GM23338 (cell line): ENCODE measurements around the gene UBXN10. TPM values are rescaled to one million over a fixed set of nuclear protein-coding genes. Genes with fewer than 3 reads are reported as not detected.

Experiments
- ATAC-seq: fragments of 200-7000 bp; cut with Tn5 transposase; 3 replicates; pipeline ENCODE4 v1.9.1; 2020
- DNase-seq: peaks from one replicate; pipeline ENCODE4 v3.0.0-alpha.2; 2015; ENCODE audit warnings: low spot score
- H2AFZ ChIP-seq: fragments of 200-600 bp; sonication (generic); 2 replicates; pipeline ENCODE4 v1.8.0; 2016; ENCODE audit warnings: antibody characterized with exemption, mild to moderate bottlenecking, moderate library complexity
- H3F3A ChIP-seq: fragments of 200-600 bp; sonication (generic); replicated peaks from 2 replicates; pipeline ENCODE4 v1.8.0; 2017; ENCODE audit warnings: antibody characterized with exemption, mixed run types, low read depth
- H3K27ac ChIP-seq: fragments of 200-600 bp; sonication (generic); 2 replicates; pipeline ENCODE4 v1.6.1; 2016; ENCODE audit warnings: low read depth
- H3K27me3 ChIP-seq: fragments of 200-600 bp; sonication (generic); 2 replicates; pipeline ENCODE4 v1.8.0; 2016; ENCODE audit warnings: mild to moderate bottlenecking, mixed run types, moderate library complexity; ENCODE audit not compliant: insufficient read depth
- H3K36me3 ChIP-seq: fragments of 200-600 bp; sonication (generic); 2 replicates; pipeline ENCODE4 v1.8.0; 2016; ENCODE audit warnings: mild to moderate bottlenecking; ENCODE audit not compliant: insufficient read depth
- H3K4me1 ChIP-seq: fragments of 200-600 bp; sonication (generic); 2 replicates; pipeline ENCODE4 v1.8.0; 2016; ENCODE audit warnings: mild to moderate bottlenecking, moderate library complexity; ENCODE audit not compliant: insufficient read depth
- H3K4me2 ChIP-seq: fragments of 200-600 bp; sonication (generic); 2 replicates; pipeline ENCODE4 v1.7.1; 2017; ENCODE audit warnings: mixed run types
- H3K4me3 ChIP-seq: fragments of 200-600 bp; sonication (generic); 2 replicates; pipeline ENCODE4 v1.6.1; 2016; ENCODE audit warnings: mixed run types
- H3K79me2 ChIP-seq: fragments of 200-600 bp; sonication (generic); replicated peaks from 2 replicates; pipeline ENCODE4 v1.8.0; 2017; ENCODE audit warnings: mild to moderate bottlenecking; ENCODE audit not compliant: insufficient read depth
- H3K9me2 ChIP-seq: fragments of 200-600 bp; sonication (generic); 2 replicates; pipeline ENCODE4 v1.8.0; 2017; ENCODE audit not compliant: insufficient read depth
- H4K20me1 ChIP-seq: fragments of 200-600 bp; sonication (generic); replicated peaks from 2 replicates; pipeline ENCODE4 v1.8.0; 2017; ENCODE audit warnings: mild to moderate bottlenecking; ENCODE audit not compliant: insufficient read depth
- H3K27ac Mint-ChIP-seq: 2 replicates; pipeline ENCODE4 v1.8.0; 2020; ENCODE audit warnings: inconsistent platforms, mild to moderate bottlenecking, moderate library complexity, mixed read lengths
- H3K27me3 Mint-ChIP-seq: 3 replicates; pipeline ENCODE4 v1.8.0; 2022; ENCODE audit warnings: low read depth, mild to moderate bottlenecking, moderate library complexity, mixed read lengths, inconsistent platforms; ENCODE audit not compliant: insufficient read depth, poor library complexity
- H3K36me3 Mint-ChIP-seq: 3 replicates; pipeline ENCODE4 v1.8.0; 2021; ENCODE audit warnings: low read depth, mild to moderate bottlenecking, inconsistent platforms, moderate library complexity, mixed read lengths
- H3K4me1 Mint-ChIP-seq: 3 replicates; pipeline ENCODE4 v1.8.0; 2020; ENCODE audit warnings: mild to moderate bottlenecking, inconsistent platforms, mixed read lengths
- H3K4me3 Mint-ChIP-seq: 3 replicates; pipeline ENCODE4 v1.8.0; 2021; ENCODE audit warnings: moderate library complexity, mild to moderate bottlenecking, inconsistent platforms, mixed read lengths
- H3K9me3 Mint-ChIP-seq: 3 replicates; pipeline ENCODE4 v1.8.0; 2020; ENCODE audit warnings: moderate library complexity, mild to moderate bottlenecking, inconsistent platforms, mixed read lengths
- CREB1 ChIP-seq: fragments of 250-450 bp; sonication (Bioruptor Pico); IDR thresholded peaks from 2 replicates; pipeline ENCODE4 v1.5.0; 2020; ENCODE audit warnings: low read depth, mild to moderate bottlenecking, moderate library complexity
- EZH2 ChIP-seq: fragments of 200-600 bp; sonication (generic); IDR thresholded peaks from one replicate; pipeline ENCODE4 v1.8.0; 2017; ENCODE audit warnings: antibody characterized with exemption, mild to moderate bottlenecking, low read depth; ENCODE audit not compliant: unreplicated experiment
- EZH2phosphoT487 ChIP-seq: fragments of 200-600 bp; sonication (generic); IDR thresholded peaks from one replicate; pipeline ENCODE4 v1.8.1; 2018; ENCODE audit warnings: antibody characterized with exemption; ENCODE audit not compliant: unreplicated experiment
- JUNB ChIP-seq: IDR thresholded peaks from one replicate; pipeline ENCODE4 v1.6.1; 2016; ENCODE audit warnings: antibody characterized with exemption; ENCODE audit not compliant: unreplicated experiment
- NANOG ChIP-seq: IDR thresholded peaks from 2 replicates; pipeline ENCODE4 v1.6.1; 2016; ENCODE audit warnings: antibody characterized with exemption, borderline replicate concordance
- POLR2AphosphoS5 ChIP-seq: IDR thresholded peaks from 2 replicates; pipeline ENCODE4 v1.6.1; 2016; ENCODE audit warnings: antibody characterized with exemption, low read depth
- STAT1 ChIP-seq: IDR thresholded peaks from one replicate; pipeline ENCODE4 v1.6.1; 2016; ENCODE audit warnings: antibody characterized with exemption; ENCODE audit not compliant: unreplicated experiment
- ZNF114 ChIP-seq: fragments of 250-450 bp; sonication (Bioruptor Pico); IDR thresholded peaks from 2 replicates; pipeline ENCODE4 v1.5.0; 2020; ENCODE audit warnings: mild to moderate bottlenecking, moderate library complexity
- ZNF331 ChIP-seq: fragments of 250-450 bp; sonication (Bioruptor Pico); IDR thresholded peaks from 2 replicates; pipeline ENCODE4 v1.5.0; 2020; ENCODE audit warnings: low read depth, mild to moderate bottlenecking, moderate library complexity
- polyA plus RNA-seq: library from polyadenylated mRNA; unstranded; fragments of >200 nt; fragmentation: Nextera tagmentation; extraction: Ambion mirVana; gene quantifications from 2 replicates; pipeline ENCODE4 v1.2.1, GENCODE V29; 2016
- total RNA-seq: library from RNA; depleted of rRNA; stranded (reverse); fragments of >200 nt; shearing (Covaris generic); gene quantifications from 2 replicates; pipeline ENCODE4 v1.2.3, GENCODE V29; 2014
- TF ChIP-seq, protein P1 (sequence below): IDR thresholded peaks from one replicate; pipeline ENCODE4 v1.6.1; 2018; ENCODE audit warnings: antibody characterized with exemption; ENCODE audit not compliant: unreplicated experiment
- TF ChIP-seq, protein P2 (sequence below): IDR thresholded peaks from 2 replicates; pipeline ENCODE4 v1.6.1; 2016; ENCODE audit warnings: antibody characterized with exemption
- TF ChIP-seq, protein P3 (sequence below): fragments of 250-450 bp; sonication (Bioruptor Pico); IDR thresholded peaks from 2 replicates; pipeline ENCODE4 v1.5.0; 2020; ENCODE audit warnings: mild to moderate bottlenecking, moderate library complexity
- TF ChIP-seq, protein P4 (sequence below), 2 experiments: fragments of 200-600 bp in 1 of 2; sonication (generic) in 1 of 2; conservative IDR thresholded peaks; 2 replicates each; pipeline versions ENCODE4 v1.5.1 to v1.6.1; 2016 to 2017; ENCODE audit warnings: antibody characterized with exemption in 2 of 2, low read depth in 2 of 2, mild to moderate bottlenecking in 2 of 2, moderate library complexity in 1 of 2

UBXN10 gene
- total and polyA plus RNA-seq, 2 experiments from 2014 or later, result 0.27 to 0.69 TPM

DNA sequence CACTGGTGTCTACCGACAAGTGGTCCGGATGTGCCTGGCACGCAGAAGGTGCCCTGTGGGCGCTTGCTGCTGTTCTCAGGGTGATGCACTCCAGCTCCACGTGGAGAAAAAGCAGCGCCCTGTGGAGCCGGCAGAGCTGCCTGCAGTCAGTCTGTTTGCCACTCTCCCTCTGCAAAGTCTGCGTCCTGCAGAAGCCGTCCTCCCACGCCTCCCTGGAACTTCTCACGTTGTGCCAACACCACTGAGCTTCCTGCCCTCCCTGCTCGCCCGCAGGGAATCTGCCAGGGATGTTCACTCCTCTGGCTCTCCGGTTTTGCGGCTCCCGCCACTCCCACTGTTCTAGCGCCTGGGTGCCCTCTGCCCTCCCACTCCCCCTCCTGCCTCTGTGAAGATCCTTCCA, 19.8 kb upstream of the UBXN10 start:
- peaks cover 17% of the 10 kb centered on the region for H3K36me3 Mint-ChIP-seq
- no peak overlapping the region for H3K4me3 Mint-ChIP-seq
- H3K79me2 ChIP-seq, result no peaks in the 10 kb centered on the region
- H3K4me2 ChIP-seq, result no peak overlapping the region
- no peak for DNase-seq
- no peak for TF ChIP-seq JUNB
- TF ChIP-seq EZH2phosphoT487, result no peak
- TF ChIP-seq NANOG, result no peak
- TF ChIP-seq EZH2, result no peak
- TF ChIP-seq STAT1, result no peak
- no peak for TF ChIP-seq CREB1 (CRISPR knock-in tag)
- TF ChIP-seq POLR2AphosphoS5, result no peak
- TF ChIP-seq, protein P1, sequence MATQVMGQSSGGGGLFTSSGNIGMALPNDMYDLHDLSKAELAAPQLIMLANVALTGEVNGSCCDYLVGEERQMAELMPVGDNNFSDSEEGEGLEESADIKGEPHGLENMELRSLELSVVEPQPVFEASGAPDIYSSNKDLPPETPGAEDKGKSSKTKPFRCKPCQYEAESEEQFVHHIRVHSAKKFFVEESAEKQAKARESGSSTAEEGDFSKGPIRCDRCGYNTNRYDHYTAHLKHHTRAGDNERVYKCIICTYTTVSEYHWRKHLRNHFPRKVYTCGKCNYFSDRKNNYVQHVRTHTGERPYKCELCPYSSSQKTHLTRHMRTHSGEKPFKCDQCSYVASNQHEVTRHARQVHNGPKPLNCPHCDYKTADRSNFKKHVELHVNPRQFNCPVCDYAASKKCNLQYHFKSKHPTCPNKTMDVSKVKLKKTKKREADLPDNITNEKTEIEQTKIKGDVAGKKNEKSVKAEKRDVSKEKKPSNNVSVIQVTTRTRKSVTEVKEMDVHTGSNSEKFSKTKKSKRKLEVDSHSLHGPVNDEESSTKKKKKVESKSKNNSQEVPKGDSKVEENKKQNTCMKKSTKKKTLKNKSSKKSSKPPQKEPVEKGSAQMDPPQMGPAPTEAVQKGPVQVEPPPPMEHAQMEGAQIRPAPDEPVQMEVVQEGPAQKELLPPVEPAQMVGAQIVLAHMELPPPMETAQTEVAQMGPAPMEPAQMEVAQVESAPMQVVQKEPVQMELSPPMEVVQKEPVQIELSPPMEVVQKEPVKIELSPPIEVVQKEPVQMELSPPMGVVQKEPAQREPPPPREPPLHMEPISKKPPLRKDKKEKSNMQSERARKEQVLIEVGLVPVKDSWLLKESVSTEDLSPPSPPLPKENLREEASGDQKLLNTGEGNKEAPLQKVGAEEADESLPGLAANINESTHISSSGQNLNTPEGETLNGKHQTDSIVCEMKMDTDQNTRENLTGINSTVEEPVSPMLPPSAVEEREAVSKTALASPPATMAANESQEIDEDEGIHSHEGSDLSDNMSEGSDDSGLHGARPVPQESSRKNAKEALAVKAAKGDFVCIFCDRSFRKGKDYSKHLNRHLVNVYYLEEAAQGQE, result no peak
- TF ChIP-seq, protein P2, sequence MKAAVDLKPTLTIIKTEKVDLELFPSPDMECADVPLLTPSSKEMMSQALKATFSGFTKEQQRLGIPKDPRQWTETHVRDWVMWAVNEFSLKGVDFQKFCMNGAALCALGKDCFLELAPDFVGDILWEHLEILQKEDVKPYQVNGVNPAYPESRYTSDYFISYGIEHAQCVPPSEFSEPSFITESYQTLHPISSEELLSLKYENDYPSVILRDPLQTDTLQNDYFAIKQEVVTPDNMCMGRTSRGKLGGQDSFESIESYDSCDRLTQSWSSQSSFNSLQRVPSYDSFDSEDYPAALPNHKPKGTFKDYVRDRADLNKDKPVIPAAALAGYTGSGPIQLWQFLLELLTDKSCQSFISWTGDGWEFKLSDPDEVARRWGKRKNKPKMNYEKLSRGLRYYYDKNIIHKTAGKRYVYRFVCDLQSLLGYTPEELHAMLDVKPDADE, result no peak
- no peak for TF ChIP-seq ZNF114 (CRISPR knock-in tag)
- TF ChIP-seq, protein P3, sequence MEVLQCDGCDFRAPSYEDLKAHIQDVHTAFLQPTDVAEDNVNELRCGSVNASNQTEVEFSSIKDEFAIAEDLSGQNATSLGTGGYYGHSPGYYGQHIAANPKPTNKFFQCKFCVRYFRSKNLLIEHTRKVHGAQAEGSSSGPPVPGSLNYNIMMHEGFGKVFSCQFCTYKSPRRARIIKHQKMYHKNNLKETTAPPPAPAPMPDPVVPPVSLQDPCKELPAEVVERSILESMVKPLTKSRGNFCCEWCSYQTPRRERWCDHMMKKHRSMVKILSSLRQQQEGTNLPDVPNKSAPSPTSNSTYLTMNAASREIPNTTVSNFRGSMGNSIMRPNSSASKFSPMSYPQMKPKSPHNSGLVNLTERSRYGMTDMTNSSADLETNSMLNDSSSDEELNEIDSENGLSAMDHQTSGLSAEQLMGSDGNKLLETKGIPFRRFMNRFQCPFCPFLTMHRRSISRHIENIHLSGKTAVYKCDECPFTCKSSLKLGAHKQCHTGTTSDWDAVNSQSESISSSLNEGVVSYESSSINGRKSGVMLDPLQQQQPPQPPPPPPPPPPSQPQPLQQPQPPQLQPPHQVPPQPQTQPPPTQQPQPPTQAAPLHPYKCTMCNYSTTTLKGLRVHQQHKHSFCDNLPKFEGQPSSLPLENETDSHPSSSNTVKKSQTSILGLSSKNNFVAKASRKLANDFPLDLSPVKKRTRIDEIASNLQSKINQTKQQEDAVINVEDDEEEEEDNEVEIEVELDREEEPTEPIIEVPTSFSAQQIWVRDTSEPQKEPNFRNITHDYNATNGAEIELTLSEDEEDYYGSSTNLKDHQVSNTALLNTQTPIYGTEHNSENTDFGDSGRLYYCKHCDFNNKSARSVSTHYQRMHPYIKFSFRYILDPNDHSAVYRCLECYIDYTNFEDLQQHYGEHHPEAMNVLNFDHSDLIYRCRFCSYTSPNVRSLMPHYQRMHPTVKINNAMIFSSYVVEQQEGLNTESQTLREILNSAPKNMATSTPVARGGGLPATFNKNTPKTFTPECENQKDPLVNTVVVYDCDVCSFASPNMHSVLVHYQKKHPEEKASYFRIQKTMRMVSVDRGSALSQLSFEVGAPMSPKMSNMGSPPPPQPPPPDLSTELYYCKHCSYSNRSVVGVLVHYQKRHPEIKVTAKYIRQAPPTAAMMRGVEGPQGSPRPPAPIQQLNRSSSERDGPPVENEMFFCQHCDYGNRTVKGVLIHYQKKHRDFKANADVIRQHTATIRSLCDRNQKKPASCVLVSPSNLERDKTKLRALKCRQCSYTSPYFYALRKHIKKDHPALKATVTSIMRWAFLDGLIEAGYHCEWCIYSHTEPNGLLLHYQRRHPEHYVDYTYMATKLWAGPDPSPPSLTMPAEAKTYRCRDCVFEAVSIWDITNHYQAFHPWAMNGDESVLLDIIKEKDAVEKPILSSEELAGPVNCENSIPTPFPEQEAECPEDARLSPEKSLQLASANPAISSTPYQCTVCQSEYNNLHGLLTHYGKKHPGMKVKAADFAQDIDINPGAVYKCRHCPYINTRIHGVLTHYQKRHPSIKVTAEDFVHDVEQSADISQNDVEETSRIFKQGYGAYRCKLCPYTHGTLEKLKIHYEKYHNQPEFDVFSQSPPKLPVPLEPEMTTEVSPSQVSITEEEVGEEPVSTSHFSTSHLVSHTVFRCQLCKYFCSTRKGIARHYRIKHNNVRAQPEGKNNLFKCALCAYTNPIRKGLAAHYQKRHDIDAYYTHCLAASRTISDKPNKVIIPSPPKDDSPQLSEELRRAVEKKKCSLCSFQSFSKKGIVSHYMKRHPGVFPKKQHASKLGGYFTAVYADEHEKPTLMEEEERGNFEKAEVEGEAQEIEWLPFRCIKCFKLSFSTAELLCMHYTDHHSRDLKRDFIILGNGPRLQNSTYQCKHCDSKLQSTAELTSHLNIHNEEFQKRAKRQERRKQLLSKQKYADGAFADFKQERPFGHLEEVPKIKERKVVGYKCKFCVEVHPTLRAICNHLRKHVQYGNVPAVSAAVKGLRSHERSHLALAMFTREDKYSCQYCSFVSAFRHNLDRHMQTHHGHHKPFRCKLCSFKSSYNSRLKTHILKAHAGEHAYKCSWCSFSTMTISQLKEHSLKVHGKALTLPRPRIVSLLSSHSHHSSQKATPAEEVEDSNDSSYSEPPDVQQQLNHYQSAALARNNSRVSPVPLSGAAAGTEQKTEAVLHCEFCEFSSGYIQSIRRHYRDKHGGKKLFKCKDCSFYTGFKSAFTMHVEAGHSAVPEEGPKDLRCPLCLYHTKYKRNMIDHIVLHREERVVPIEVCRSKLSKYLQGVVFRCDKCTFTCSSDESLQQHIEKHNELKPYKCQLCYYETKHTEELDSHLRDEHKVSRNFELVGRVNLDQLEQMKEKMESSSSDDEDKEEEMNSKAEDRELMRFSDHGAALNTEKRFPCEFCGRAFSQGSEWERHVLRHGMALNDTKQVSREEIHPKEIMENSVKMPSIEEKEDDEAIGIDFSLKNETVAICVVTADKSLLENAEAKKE, result no peak
- TF ChIP-seq, protein P4, sequence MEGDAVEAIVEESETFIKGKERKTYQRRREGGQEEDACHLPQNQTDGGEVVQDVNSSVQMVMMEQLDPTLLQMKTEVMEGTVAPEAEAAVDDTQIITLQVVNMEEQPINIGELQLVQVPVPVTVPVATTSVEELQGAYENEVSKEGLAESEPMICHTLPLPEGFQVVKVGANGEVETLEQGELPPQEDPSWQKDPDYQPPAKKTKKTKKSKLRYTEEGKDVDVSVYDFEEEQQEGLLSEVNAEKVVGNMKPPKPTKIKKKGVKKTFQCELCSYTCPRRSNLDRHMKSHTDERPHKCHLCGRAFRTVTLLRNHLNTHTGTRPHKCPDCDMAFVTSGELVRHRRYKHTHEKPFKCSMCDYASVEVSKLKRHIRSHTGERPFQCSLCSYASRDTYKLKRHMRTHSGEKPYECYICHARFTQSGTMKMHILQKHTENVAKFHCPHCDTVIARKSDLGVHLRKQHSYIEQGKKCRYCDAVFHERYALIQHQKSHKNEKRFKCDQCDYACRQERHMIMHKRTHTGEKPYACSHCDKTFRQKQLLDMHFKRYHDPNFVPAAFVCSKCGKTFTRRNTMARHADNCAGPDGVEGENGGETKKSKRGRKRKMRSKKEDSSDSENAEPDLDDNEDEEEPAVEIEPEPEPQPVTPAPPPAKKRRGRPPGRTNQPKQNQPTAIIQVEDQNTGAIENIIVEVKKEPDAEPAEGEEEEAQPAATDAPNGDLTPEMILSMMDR (conservative IDR thresholded peaks at IDR 0.05; ENCODE audit: low read depth in 2 of 2), result no peak
- no peak for TF ChIP-seq ZNF331 (CRISPR knock-in tag)
- no peaks in the 10 kb centered on the region for H3K27me3 ChIP-seq
- H3K4me3 ChIP-seq, result no peak overlapping the region
- no peaks in the 10 kb centered on the region for H3F3A ChIP-seq
- no peaks in the 10 kb centered on the region for H3K36me3 ChIP-seq
- H3K9me3 Mint-ChIP-seq, result peaks cover 32% of the 10 kb centered on the region
- no peaks in the 10 kb centered on the region for H4K20me1 ChIP-seq
- ATAC-seq, result no peak
- H3K27me3 Mint-ChIP-seq, result peaks cover 10% of the 10 kb centered on the region
- no peak overlapping the region for H3K27ac Mint-ChIP-seq
- H2AFZ ChIP-seq, result no peak overlapping the region; the same call in 1 of the 2 replicates
- H3K4me1 ChIP-seq, result peaks cover 3% of the 10 kb centered on the region; the same call in 1 of the 2 replicates
- H3K9me2 ChIP-seq, result no peaks in the 10 kb centered on the region
- no peak overlapping the region for H3K27ac ChIP-seq
- H3K4me1 Mint-ChIP-seq, result peaks cover 16% of the 10 kb centered on the region
